Neural progenitor cell (in vitro differentiated cells): Measurements from ENCODE around the gene CD4.

ENCODE experiments used
- CTCF ChIP-seq: fragments of 200-600 bp; sonication (generic); IDR thresholded peaks from 2 replicates; pipeline ENCODE4 v1.5.1; 2017; ENCODE audit warnings: antibody characterized with exemption, mild to moderate bottlenecking
- EZH2phosphoT487 ChIP-seq: fragments of 200-600 bp; sonication (generic); IDR thresholded peaks from 2 replicates; pipeline ENCODE4 v1.6.1; 2017; ENCODE audit warnings: antibody characterized with exemption

- TF ChIP-seq CTCF (no peak), EZH2phosphoT487 (no peak)
These were observed 7.2 kb upstream of the CD4 start for GRCh38 chr12:6782119-6782518.
